BLaER1 (cell line): ENCODE measurements around the gene GUCA2A.

ENCODE experiments used
- H3K27ac ChIP-seq: shearing (Covaris generic); formaldehyde crosslinking; 2 replicates; pipeline ENCODE4 v1.8.1; 2022
- H3K27me3 ChIP-seq: shearing (Covaris generic); formaldehyde crosslinking; 2 replicates; pipeline ENCODE4 v1.8.1; 2022
- H3K36me3 ChIP-seq: shearing (Covaris generic); formaldehyde crosslinking; 2 replicates; pipeline ENCODE4 v1.8.1; 2022
- H3K4me1 ChIP-seq: shearing (Covaris generic); formaldehyde crosslinking; 2 replicates; pipeline ENCODE4 v1.8.1; 2022
- H3K4me2 ChIP-seq: shearing (Covaris generic); formaldehyde crosslinking; 2 replicates; pipeline ENCODE4 v1.8.1; 2022
- H3K4me3 ChIP-seq: shearing (Covaris generic); formaldehyde crosslinking; 2 replicates; pipeline ENCODE4 v1.8.1; 2022
- H3K9ac ChIP-seq: shearing (Covaris generic); formaldehyde crosslinking; 2 replicates; pipeline ENCODE4 v1.8.1; 2022
- H3K9me3 ChIP-seq: shearing (Covaris generic); formaldehyde crosslinking; 2 replicates; pipeline ENCODE4 v1.8.1; 2022
- H4K20me1 ChIP-seq: shearing (Covaris generic); formaldehyde crosslinking; 2 replicates; pipeline ENCODE4 v1.8.1; 2022
- Cebpa-rat ChIP-seq: shearing (Covaris generic); IDR thresholded peaks from 2 replicates; pipeline ENCODE4 v1.8.1; 2022

The GUCA2A gene

DNA sequence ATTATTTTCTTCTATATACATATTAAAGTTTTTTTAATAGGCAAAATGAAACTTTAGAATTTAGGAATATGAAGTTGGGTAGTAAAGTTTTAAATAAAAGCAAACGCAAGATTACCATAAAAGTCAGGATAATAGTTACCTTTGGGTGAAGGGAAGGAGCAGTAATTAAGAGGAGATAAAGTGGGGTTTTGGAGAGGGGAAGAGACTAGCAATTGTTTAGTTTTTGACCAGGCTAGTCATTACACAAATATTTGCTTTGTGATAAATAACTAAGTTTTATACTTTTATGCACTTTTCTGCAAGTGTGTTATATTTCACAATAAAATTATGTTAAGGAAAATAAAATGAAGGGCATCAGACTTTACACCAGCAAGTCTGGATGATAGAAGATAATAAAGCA is 39.0 kb downstream of the GUCA2A start:
- Histone ChIP-seq H3K9me3 (no peaks in the 10 kb centered on the region), H3K9ac (no peak overlapping the region), H3K4me3 (no peak overlapping the region), H3K4me2 (no peak overlapping the region), H4K20me1 (no peaks in the 10 kb centered on the region), H3K36me3 (no peaks in the 10 kb centered on the region), H3K27me3 (no peaks in the 10 kb centered on the region), H3K4me1 (no peaks in the 10 kb centered on the region), H3K27ac (no peak overlapping the region)
- TF ChIP-seq Cebpa-rat, result no peak

GRCh38 chr1:42122408-42122807 is 42.1 kb downstream of the GUCA2A start:
- Histone ChIP-seq H3K4me1 (no peaks in the 10 kb centered on the region), H3K4me2 (no peak overlapping the region), H3K4me3 (no peak overlapping the region), H3K9me3 (no peaks in the 10 kb centered on the region), H3K27ac (no peak overlapping the region), H4K20me1 (no peaks in the 10 kb centered on the region), H3K36me3 (no peaks in the 10 kb centered on the region), H3K27me3 (no peaks in the 10 kb centered on the region), H3K9ac (no peak overlapping the region)
- no peak for TF ChIP-seq Cebpa-rat

GRCh38 chr1:42118125-42118524 is 46.4 kb downstream of the GUCA2A start:
- no peak overlapping the region for H3K27ac ChIP-seq
- H3K9ac ChIP-seq, result no peak overlapping the region
- H3K27me3 ChIP-seq, result no peaks in the 10 kb centered on the region
- no peaks in the 10 kb centered on the region for H4K20me1 ChIP-seq
- no peaks in the 10 kb centered on the region for H3K4me1 ChIP-seq
- TF ChIP-seq Cebpa-rat, result no peak
- no peak overlapping the region for H3K4me2 ChIP-seq
- H3K9me3 ChIP-seq, result no peaks in the 10 kb centered on the region
- no peaks in the 10 kb centered on the region for H3K36me3 ChIP-seq
- H3K4me3 ChIP-seq, result no peak overlapping the region

DNA sequence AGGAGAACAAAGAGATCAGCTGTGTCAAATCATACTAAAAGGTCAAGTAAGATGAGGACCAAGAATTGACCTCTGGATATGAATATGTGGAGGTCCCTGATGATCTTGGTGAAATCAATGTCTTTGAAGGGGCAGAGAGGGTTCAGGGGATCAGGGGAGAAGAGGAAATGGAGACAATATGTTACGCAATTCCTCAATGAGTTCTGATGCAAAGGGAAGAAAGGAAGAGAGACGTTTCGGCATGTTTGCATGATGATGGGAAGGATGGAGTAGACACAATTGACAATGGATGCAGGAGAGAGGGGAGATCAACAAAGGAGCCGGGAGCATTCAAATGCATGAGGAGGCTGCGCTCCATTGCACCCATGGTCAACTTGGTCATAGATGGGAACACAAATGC is 47.3 kb downstream of the GUCA2A start:
- no peaks in the 10 kb centered on the region for H3K27me3 ChIP-seq
- TF ChIP-seq Cebpa-rat, result peak; percentile 70; the same call in 1 of the 2 replicates
- H3K27ac ChIP-seq, result no peak overlapping the region
- H3K9ac ChIP-seq, result no peak overlapping the region
- no peaks in the 10 kb centered on the region for H3K4me1 ChIP-seq
- no peak overlapping the region for H3K4me2 ChIP-seq
- H4K20me1 ChIP-seq, result no peaks in the 10 kb centered on the region
- no peak overlapping the region for H3K4me3 ChIP-seq
- no peaks in the 10 kb centered on the region for H3K36me3 ChIP-seq
- H3K9me3 ChIP-seq, result no peaks in the 10 kb centered on the region

GRCh38 chr1:42114229-42114628 is 50.3 kb downstream of the GUCA2A start:
- H3K4me2 ChIP-seq, result no peak overlapping the region

More at GRCh38 chr1:42114229-42114628, 50.3 kb downstream of the GUCA2A start:
- Histone ChIP-seq H3K4me1 (no peaks in the 10 kb centered on the region), H3K27ac (no peak overlapping the region), H3K27me3 (no peaks in the 10 kb centered on the region), H3K9ac (no peak overlapping the region), H4K20me1 (no peaks in the 10 kb centered on the region), H3K36me3 (no peaks in the 10 kb centered on the region), H3K4me3 (no peak overlapping the region), H3K9me3 (no peaks in the 10 kb centered on the region)
- no peak for TF ChIP-seq Cebpa-rat
